ENCODE data around the gene CDH4.

Gene CDH4

GRCh38 chr20:61284752-61285151 lies 32.7 kb downstream of the CDH4 start:
- no peak for DNase-seq (ENCODE audit: low spot score)

- DNase-seq (ENCODE audit: low spot score) = no peak
These were observed 33.1 kb downstream of the CDH4 start for GRCh38 chr20:61285152-61285645.

- DNase-seq (ENCODE audit: low spot score) = no peak
These were observed 33.6 kb downstream of the CDH4 start for GRCh38 chr20:61285691-61286090.

DNA sequence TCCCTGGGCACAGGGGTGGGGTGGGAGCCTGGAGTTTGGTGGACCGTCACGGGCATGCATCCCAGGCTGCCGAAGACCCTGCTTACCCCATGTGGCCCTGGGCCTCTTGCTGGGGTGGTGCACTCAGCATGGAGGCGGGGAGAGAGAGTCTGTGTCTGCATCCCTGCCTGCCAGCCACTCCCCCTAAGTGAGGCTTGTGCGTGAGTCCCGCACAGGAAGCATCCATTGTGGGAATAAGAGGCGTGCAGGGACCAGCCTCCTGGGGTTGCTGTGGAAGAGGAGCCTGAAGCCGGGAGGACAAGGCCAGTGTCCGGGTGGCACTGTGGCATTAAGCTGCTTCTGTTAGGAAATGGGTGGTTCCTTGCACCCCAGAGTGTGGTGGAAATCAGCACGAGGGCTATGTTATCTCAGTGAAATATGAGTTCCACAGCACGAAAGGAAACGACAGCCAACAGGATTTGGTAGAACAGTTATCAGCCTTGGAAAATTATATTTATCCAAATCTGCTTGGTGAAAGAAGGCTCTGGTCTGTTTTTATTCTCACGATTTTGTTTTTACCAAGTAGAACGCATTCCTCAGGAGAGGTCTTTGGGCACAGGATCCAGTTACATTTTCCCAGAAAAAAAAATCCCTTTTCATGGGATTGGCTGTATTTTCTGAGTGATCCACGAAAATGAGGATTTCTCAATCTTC lies 35.7 kb downstream of the CDH4 start:
- DNase-seq (ENCODE audit: low spot score) = no peak

DNA sequence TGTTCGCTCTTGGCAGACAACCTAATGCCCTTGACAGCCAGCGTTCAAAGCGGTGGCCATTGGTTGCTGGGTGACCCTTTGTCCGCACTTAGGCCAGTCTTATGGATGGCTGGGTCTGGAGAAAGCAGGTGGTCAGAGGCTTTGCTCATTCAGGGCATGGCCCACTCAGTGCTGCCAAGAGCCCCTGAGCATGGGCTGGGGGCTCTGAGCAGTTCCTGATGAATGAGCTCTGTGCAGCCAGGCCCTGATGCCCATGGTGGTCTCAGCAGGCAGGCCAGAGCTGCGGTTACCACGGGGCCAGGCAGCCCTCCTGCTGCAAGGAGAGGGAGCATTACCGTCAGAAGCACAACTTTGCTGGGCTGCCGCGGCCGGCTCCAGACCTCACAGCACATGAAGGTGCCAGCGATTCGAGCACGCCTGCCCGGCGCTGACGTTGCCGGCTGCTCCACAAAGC lies 36.3 kb downstream of the CDH4 start:
- DNase-seq (ENCODE audit: low spot score) = no peak

- DNase-seq (ENCODE audit: low spot score) = no peak
These were observed 37.1 kb downstream of the CDH4 start for GRCh38 chr20:61289166-61289565.

GRCh38 chr20:61290721-61291120 lies 38.7 kb downstream of the CDH4 start:
- DNase-seq (ENCODE audit: low spot score) = no peak

DNA sequence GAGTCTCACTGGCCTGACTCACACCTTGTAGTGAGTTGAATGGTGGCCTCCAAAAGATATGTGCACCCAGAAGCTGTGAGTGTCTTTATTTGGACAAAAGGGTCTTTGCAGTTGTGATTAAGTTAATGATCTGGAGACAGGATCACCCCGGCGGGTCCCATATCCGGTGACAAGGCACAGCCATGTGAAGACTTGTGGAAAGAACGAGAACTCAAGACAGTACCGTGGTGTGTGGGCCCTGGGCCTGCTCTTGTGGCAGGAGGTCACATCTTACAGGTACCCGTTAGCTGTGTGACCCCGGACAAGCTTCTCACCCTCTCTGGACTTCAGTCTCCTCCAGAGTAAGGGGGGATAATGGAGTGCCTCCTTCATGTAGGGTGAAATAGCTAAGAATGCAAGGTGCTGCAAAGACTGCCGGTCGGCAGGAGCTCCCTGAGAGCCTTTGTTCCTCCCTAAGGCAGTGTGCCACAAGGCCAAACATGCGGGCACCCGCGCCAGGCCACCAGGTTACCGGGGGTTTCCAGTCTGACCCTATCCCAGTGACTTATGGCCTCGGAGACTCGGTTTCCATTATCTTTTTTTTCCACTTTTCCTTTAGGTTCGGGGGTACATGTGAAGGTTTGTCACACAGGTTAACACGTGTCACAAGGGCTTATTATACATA lies 39.2 kb downstream of the CDH4 start:
- no peak for DNase-seq (ENCODE audit: low spot score)

GRCh38 chr20:61292391-61292790 lies 40.3 kb downstream of the CDH4 start:
- no peak for DNase-seq (ENCODE audit: low spot score)

DNA sequence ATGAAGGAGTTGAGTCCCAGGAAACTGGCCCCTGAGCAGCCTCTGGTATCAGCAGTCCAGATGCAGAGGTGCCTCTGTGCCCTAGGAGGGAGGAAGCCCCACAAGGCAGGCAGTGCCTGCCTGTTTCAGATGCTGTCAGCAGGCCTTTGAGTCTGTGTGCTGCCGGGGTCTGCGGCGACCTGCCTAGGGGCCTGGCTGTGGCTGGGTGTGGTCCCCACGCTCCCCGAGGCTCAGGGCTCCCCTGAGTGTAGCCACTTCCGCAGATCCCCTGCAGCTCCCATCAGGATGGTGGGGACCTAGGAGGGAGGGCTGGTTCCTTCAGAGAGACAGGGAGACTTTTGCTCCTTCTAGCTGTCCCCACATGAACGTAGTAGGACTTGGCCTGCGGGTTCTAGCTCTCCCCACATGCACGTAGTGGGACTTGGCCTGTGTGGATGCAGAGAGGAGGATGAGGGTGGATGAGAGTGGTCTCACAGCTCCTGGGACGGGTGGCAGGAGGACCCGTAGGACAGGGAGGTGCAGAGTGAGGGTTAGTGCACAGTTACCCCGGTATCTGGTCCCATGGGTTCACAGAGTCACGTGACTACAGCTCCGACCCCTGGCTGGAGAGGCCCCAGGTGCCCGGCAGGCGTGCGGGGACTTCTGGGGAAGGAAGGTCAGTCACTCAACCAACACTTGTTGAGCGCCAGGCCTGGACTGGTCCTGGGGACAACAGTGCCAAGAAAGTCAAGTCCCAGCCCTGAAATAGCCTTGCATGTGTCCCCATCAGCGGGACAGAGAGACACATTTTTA lies 41.0 kb downstream of the CDH4 start:
- DNase-seq (ENCODE audit: low spot score) = no peak

GRCh38 chr20:61293951-61294350 lies 41.9 kb downstream of the CDH4 start:
- DNase-seq (ENCODE audit: low spot score) = no peak

DNA sequence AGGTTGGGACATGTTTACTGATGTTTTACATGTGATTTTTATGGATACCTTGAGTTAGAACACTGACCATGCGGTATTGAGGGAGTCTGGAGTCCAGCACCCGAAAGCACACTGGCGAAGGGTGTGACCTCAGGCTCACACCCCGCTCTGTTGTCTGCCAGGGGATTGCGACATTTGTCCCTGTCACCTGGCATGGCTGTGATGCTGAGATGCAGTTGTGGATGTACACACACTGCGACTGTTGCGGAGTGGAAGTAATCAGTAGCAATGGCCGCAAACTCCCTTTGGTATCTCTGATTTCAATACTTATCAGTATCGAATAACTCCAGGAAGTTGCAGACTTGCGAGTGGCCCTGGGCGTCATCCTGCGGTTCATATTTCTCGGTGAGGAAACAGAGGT lies 43.2 kb downstream of the CDH4 start:
- DNase-seq (ENCODE audit: low spot score) = no peak

- DNase-seq (ENCODE audit: low spot score) = no peak
These were observed 43.9 kb downstream of the CDH4 start for GRCh38 chr20:61295682-61296628.

DNA sequence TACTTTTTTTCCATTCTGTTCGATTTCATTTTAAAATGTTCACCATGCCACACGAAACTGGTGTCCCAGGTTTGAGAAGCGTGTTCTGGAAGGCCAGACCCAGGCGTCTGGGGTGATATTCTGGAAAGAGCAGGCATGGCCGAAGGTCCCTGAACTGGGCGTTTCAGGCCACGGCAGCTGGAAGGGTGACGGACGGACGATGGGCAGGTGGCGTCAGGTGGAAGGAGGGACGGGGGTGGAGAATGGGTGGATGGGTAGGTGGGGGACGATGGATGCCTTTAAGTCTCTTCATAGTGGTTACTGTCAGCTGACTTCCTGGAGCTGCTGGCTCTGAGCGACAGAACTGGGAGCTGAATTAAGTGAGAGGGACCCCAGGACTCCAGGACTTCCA lies 44.6 kb downstream of the CDH4 start:
- DNase-seq (ENCODE audit: low spot score) = no peak

DNA sequence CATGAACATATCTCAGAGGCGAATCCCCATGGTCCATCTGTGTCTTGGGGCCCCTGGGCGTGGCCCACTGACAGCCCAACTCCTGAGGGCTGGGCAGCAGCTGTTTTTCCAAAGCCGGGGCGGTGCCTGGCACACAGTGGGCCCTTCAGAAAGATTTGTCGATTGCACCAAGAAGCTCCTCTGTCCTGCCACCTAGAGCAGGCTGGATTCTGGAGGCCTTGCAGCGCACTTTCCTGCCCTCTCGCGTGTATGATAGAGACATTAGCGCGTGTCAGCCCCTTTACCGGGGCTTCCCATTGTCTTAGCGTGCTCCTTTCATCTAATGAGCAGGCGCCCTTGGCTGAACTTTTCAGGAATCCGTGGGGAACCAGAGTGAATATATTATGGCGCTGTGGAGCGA lies 45.4 kb downstream of the CDH4 start:
- DNase-seq (ENCODE audit: low spot score) = no peak

GRCh38 chr20:61297986-61298385 lies 45.9 kb downstream of the CDH4 start:
- no peak for DNase-seq (ENCODE audit: low spot score)

- DNase-seq (ENCODE audit: low spot score) = no peak
These were observed 46.6 kb downstream of the CDH4 start for GRCh38 chr20:61298661-61299060.

GRCh38 chr20:61299104-61299503 lies 47.0 kb downstream of the CDH4 start:
- no peak for DNase-seq (ENCODE audit: low spot score)

- DNase-seq (ENCODE audit: low spot score) = no peak
These were observed 47.6 kb downstream of the CDH4 start for GRCh38 chr20:61299618-61300017.

GRCh38 chr20:61300293-61300692 lies 48.2 kb downstream of the CDH4 start:
- no peak for DNase-seq (ENCODE audit: low spot score)

DNA sequence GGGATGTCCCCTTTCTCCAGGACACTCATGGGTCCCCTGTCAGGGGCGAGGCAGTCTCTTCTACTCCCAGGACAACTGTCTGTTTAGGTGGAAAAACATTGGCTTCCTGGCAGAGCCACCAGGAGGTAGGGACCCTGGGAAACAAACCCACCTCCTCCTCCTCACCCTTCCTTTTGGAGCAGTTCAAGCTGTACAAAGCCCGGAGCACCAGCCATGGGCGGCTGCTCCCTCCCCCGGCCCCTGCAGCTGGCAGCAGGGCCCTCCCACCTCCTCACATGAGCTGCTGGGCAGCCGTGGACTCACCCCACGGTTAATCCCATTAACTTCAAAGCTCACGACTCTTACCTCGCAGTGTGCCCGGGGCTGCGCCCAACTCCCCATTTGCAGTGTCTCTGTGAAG lies 48.6 kb downstream of the CDH4 start:
- no peak for DNase-seq (ENCODE audit: low spot score)
